Skin of body (tissue), 2 donors: ENCODE measurements around the gene PTPRN2. TPM values are rescaled to one million over a fixed set of nuclear protein-coding genes. Genes with fewer than 3 reads are reported as not detected.

Experiments
- DNase-seq: peaks from one replicate; lab custom pipeline; 2025; lab: John Stamatoyannopoulos, UW
- total RNA-seq: library from RNA; depleted of rRNA; stranded (reverse); fragments of >200 nt; gene quantifications from one replicate; pipeline ENCODE4 v1.2.3, GENCODE V29; 2014

PTPRN2 gene
- total RNA-seq, 1 donor from 2014 or later = 0.99 TPM

GRCh38 chr7:158404031-158404761 is 183.4 kb downstream of the PTPRN2 start:
- no peak for DNase-seq

- DNase-seq = no peak
Measured at GRCh38 chr7:158403013-158403821, 184.4 kb downstream of the PTPRN2 start.

- DNase-seq = no peak
Measured at GRCh38 chr7:158402471-158402870, 185.2 kb downstream of the PTPRN2 start.

GRCh38 chr7:158401826-158402225 is 185.8 kb downstream of the PTPRN2 start:
- DNase-seq = no peak

- no peak for DNase-seq
Measured at GRCh38 chr7:158401295-158401694, 186.3 kb downstream of the PTPRN2 start.

GRCh38 chr7:158400601-158401225 is 186.9 kb downstream of the PTPRN2 start:
- no peak for DNase-seq

- DNase-seq = no peak
Measured at GRCh38 chr7:158399762-158400161, 187.9 kb downstream of the PTPRN2 start.

- no peak for DNase-seq
Measured at GRCh38 chr7:158398750-158399149, 188.9 kb downstream of the PTPRN2 start.

- peak; percentile 5 for DNase-seq
Measured at GRCh38 chr7:158397885-158398284, 189.7 kb downstream of the PTPRN2 start.

GRCh38 chr7:158396982-158397862 is 190.4 kb downstream of the PTPRN2 start:
- DNase-seq = no peak

GRCh38 chr7:158396301-158396905 is 191.2 kb downstream of the PTPRN2 start:
- no peak for DNase-seq

GRCh38 chr7:158395780-158396278 is 191.8 kb downstream of the PTPRN2 start:
- DNase-seq = no peak

- no peak for DNase-seq
Measured at GRCh38 chr7:158395349-158395748, 192.3 kb downstream of the PTPRN2 start.

GRCh38 chr7:158394936-158395335 is 192.7 kb downstream of the PTPRN2 start:
- DNase-seq = no peak

GRCh38 chr7:158393926-158394625 is 193.5 kb downstream of the PTPRN2 start:
- no peak for DNase-seq

- DNase-seq = no peak
Measured at GRCh38 chr7:158392251-158392650, 195.4 kb downstream of the PTPRN2 start.

GRCh38 chr7:158391541-158391940 is 196.1 kb downstream of the PTPRN2 start:
- DNase-seq = no peak

GRCh38 chr7:158391141-158391540 is 196.5 kb downstream of the PTPRN2 start:
- DNase-seq = no peak

GRCh38 chr7:158390460-158390859 is 197.2 kb downstream of the PTPRN2 start:
- DNase-seq = no peak
